H1 (cell line): ENCODE results near the gene CNDP1. TPM values are rescaled to one million over a fixed set of nuclear protein-coding genes. Genes with fewer than 3 reads are reported as not detected.

Source experiments
- CTCF ChIA-PET: fragments of 300-600 bp; sonication (Branson Sonifier 250); formaldehyde crosslinking; loops from one replicate; lab custom pipeline; 2021; ENCODE audit not compliant: partially characterized antibody; lab: Charles Lee
- POLR2A ChIA-PET: fragments of 300-600 bp; sonication (Branson Sonifier 250); formaldehyde crosslinking; loops from one replicate; lab custom pipeline; 2021; ENCODE audit warnings: inconsistent platforms; ENCODE audit not compliant: partially characterized antibody; lab: Charles Lee
- DNase-seq, 2 experiments: peaks; one replicate each; pipeline versions ENCODE4 v3.0.0 to v3.0.0-alpha.2; 2010 to 2022; ENCODE audit warnings: low spot score in 2 of 2, low read depth in 1 of 2, mixed read lengths in 1 of 2
- FAIRE-seq: peaks from 2 replicates; lab custom pipeline; 2011; peaks lifted over from hg19 to GRCh38; lab: Jason Lieb, UNC
- H2AFZ ChIP-seq: 2 replicates; pipeline ENCODE4 v1.8.1; 2012; ENCODE audit warnings: low read length, inconsistent platforms
- H2AK5ac ChIP-seq: 2 replicates; pipeline ENCODE4 v1.6.1; 2013; ENCODE audit warnings: low read depth, low read length
- H2BK120ac ChIP-seq: replicated peaks from 2 replicates; pipeline ENCODE3; 2013; ENCODE audit warnings: low read depth, low read length, inconsistent platforms
- H2BK12ac ChIP-seq: 2 replicates; pipeline ENCODE4 v1.6.1; 2013; ENCODE audit warnings: low read depth, low read length
- H2BK15ac ChIP-seq: 2 replicates; pipeline ENCODE4 v1.6.1; 2013; ENCODE audit warnings: low read length
- H2BK20ac ChIP-seq: 2 replicates; pipeline ENCODE4 v1.6.1; 2013; ENCODE audit warnings: low read length
- H2BK5ac ChIP-seq: 2 replicates; pipeline ENCODE4 v1.6.1; 2013; ENCODE audit warnings: low read depth, low read length
- H3K14ac ChIP-seq: 2 replicates; pipeline ENCODE4 v1.6.1; 2013; ENCODE audit warnings: inconsistent platforms; ENCODE audit not compliant: insufficient read length
- H3K18ac ChIP-seq: 2 replicates; pipeline ENCODE4 v1.6.1; 2013; ENCODE audit warnings: low read length; ENCODE audit errors: extremely low read depth
- H3K23ac ChIP-seq: 2 replicates; pipeline ENCODE4 v1.6.1; 2013; ENCODE audit warnings: inconsistent platforms; ENCODE audit not compliant: insufficient read length
- H3K23me2 ChIP-seq: 2 replicates; pipeline ENCODE4 v1.6.1; 2013; ENCODE audit warnings: low read depth, low read length
- H3K27ac ChIP-seq: 2 replicates; pipeline ENCODE4 v1.6.1; 2011; ENCODE audit warnings: low read depth, low read length, inconsistent platforms
- H3K27me3 ChIP-seq, 4 experiments: replicated peaks in 1 of 4; 1 replicate in 1 of 4; 2 replicates in 3 of 4; pipeline versions ENCODE4 v1.6.1 to v1.8.1; 2011 to 2013; ENCODE audit warnings: low read length in 3 of 4, mild to moderate bottlenecking in 3 of 4, inconsistent platforms in 2 of 4, mixed read lengths in 2 of 4, moderate library complexity in 1 of 4; ENCODE audit not compliant: control insufficient read depth in 3 of 4, insufficient read depth in 3 of 4; ENCODE audit errors: extremely low read depth in 1 of 4
- H3K36me3 ChIP-seq, 4 experiments: 2 replicates each; pipeline versions ENCODE4 v1.6.1 to v1.8.1; 2011 to 2013; ENCODE audit warnings: mild to moderate bottlenecking in 4 of 4, low read length in 3 of 4, moderate library complexity in 2 of 4, control low read depth in 1 of 4, inconsistent platforms in 1 of 4; ENCODE audit not compliant: insufficient read depth in 4 of 4, control insufficient read depth in 2 of 4
- H3K4ac ChIP-seq: replicated peaks from 2 replicates; pipeline ENCODE3; 2013; ENCODE audit warnings: low read length, low read depth, mixed read lengths, inconsistent platforms; ENCODE audit not compliant: insufficient read length
- H3K4me1 ChIP-seq, 4 experiments: replicated peaks in 1 of 4; 1 replicate in 1 of 4; 2 replicates in 3 of 4; pipeline versions ENCODE4 v1.6.1 to v1.8.1; 2011 to 2013; ENCODE audit warnings: low read length in 3 of 4, inconsistent platforms in 2 of 4, mixed read lengths in 1 of 4; ENCODE audit not compliant: insufficient read depth in 4 of 4, control insufficient read depth in 3 of 4
- H3K4me2 ChIP-seq, 2 experiments: 2 replicates each; pipeline versions ENCODE4 v1.6.1 to v1.8.1; 2011 to 2013; ENCODE audit warnings: low read depth in 2 of 2, low read length in 2 of 2, control low read depth in 1 of 2, inconsistent platforms in 1 of 2, mild to moderate bottlenecking in 1 of 2; ENCODE audit not compliant: insufficient read depth in 1 of 2
- H3K4me3 ChIP-seq, 4 experiments: fragments of 200-600, 300-600 bp in 1 of 4; sonication (generic), shearing (Covaris generic), sonication (Bioruptor Twin) in 1 of 4; 2 replicates each; pipeline versions ENCODE4 v1.5.1 to v1.8.1; 2011 to 2016; ENCODE audit warnings: low read length in 4 of 4, low read depth in 3 of 4, control low read depth in 2 of 4, inconsistent platforms in 2 of 4, mild to moderate bottlenecking in 2 of 4, mixed read lengths in 1 of 4, moderate library complexity in 1 of 4; ENCODE audit not compliant: insufficient read depth in 2 of 4; ENCODE audit errors: extremely low read depth in 1 of 4
- H3K56ac ChIP-seq: replicated peaks from 2 replicates; pipeline ENCODE3; 2013; ENCODE audit warnings: low read depth, mild to moderate bottlenecking, mixed read lengths, low read length, inconsistent platforms; ENCODE audit not compliant: insufficient read length
- H3K79me1 ChIP-seq: 2 replicates; pipeline ENCODE4 v1.6.1; 2013; ENCODE audit warnings: low read depth, low read length, control low read depth
- H3K79me2 ChIP-seq, 2 experiments: 2 replicates each; pipeline versions ENCODE4 v1.6.1 to v1.8.1; 2012 to 2013; ENCODE audit warnings: low read length in 2 of 2, mild to moderate bottlenecking in 2 of 2, inconsistent platforms in 1 of 2; ENCODE audit not compliant: insufficient read depth in 2 of 2, control insufficient read depth in 1 of 2
- H3K9ac ChIP-seq, 4 experiments: replicated peaks in 1 of 4; 1 replicate in 1 of 4; 2 replicates in 3 of 4; pipeline versions ENCODE4 v1.6.1 to v1.8.1; 2011 to 2013; ENCODE audit warnings: low read depth in 3 of 4, low read length in 3 of 4, control low read depth in 2 of 4, mild to moderate bottlenecking in 2 of 4, moderate library complexity in 2 of 4, inconsistent platforms in 1 of 4; ENCODE audit errors: extremely low read depth in 1 of 4
- H3K9me3 ChIP-seq, 2 experiments: 2 replicates each; pipeline versions ENCODE4 v1.6.1 to v1.8.1; 2012 to 2013; ENCODE audit warnings: mild to moderate bottlenecking in 2 of 2, moderate library complexity in 2 of 2, control low read depth in 1 of 2, inconsistent platforms in 1 of 2, low read depth in 1 of 2, low read length in 1 of 2, mixed read lengths in 1 of 2; ENCODE audit not compliant: insufficient read depth in 2 of 2
- H4K20me1 ChIP-seq, 2 experiments: replicated peaks in 1 of 2; 2 replicates each; pipeline versions ENCODE3 to v1.8.1; 2011 to 2013; ENCODE audit warnings: inconsistent platforms in 2 of 2, low read length in 2 of 2, mild to moderate bottlenecking in 1 of 2; ENCODE audit not compliant: insufficient read depth in 2 of 2, control insufficient read depth in 1 of 2
- H4K5ac ChIP-seq: 2 replicates; pipeline ENCODE4 v1.6.1; 2013; ENCODE audit warnings: low read length, low read depth, mixed read lengths, inconsistent platforms; ENCODE audit not compliant: insufficient read length
- H4K8ac ChIP-seq: 2 replicates; pipeline ENCODE4 v1.8.0; 2013; ENCODE audit warnings: mild to moderate bottlenecking, moderate library complexity, low read length, inconsistent platforms; ENCODE audit not compliant: insufficient read depth; ENCODE audit errors: extremely low read depth
- H4K91ac ChIP-seq: replicated peaks from 2 replicates; pipeline ENCODE3; 2013; ENCODE audit warnings: low read length, mixed read lengths, inconsistent platforms; ENCODE audit not compliant: insufficient read length
- BACH1 ChIP-seq: IDR thresholded peaks from 2 replicates; pipeline ENCODE4 v1.6.1; 2012; ENCODE audit warnings: low read length, improper control_type of control experiment
- CEBPB ChIP-seq: IDR thresholded peaks from 2 replicates; pipeline ENCODE4 v1.6.1; 2012; ENCODE audit warnings: low read depth, low read length
- CTCF ChIP-seq, 3 experiments: IDR thresholded peaks; 1 replicate in 2 of 3; 2 replicates in 1 of 3; pipeline versions ENCODE4 v1.5.1 to v1.6.1; 2011; ENCODE audit warnings: low read length in 3 of 3, mild to moderate bottlenecking in 3 of 3, inconsistent platforms in 2 of 3, low read depth in 1 of 3, moderate library complexity in 1 of 3; ENCODE audit not compliant: insufficient read depth in 1 of 3; ENCODE audit errors: control extremely low read depth in 1 of 3
- JUND ChIP-seq: IDR thresholded peaks from 2 replicates; pipeline ENCODE4 v1.6.1; 2011; ENCODE audit warnings: mild to moderate bottlenecking, improper control_type of control experiment, low read length
- MAFK ChIP-seq: IDR thresholded peaks from 2 replicates; pipeline ENCODE4 v1.6.1; 2012; ENCODE audit warnings: low read depth, mild to moderate bottlenecking, improper control_type of control experiment, low read length
- POLR2AphosphoS5 ChIP-seq: IDR thresholded peaks from 2 replicates; pipeline ENCODE4 v1.6.1; 2011; ENCODE audit warnings: low read depth, low read length
- RFX5 ChIP-seq: IDR thresholded peaks from 2 replicates; pipeline ENCODE4 v1.6.1; 2011; ENCODE audit warnings: low read depth, low read length, improper control_type of control experiment, borderline replicate concordance
- SAP30 ChIP-seq: fragments of 300-600 bp; sonication (generic); IDR thresholded peaks from 2 replicates; pipeline ENCODE4 v1.7.1; 2012; ENCODE audit warnings: low read length, moderate library complexity, mild to moderate bottlenecking, inconsistent platforms; ENCODE audit not compliant: insufficient read depth, insufficient replicate concordance
- SIN3A ChIP-seq, 2 experiments: IDR thresholded peaks in 1 of 2; conservative IDR thresholded peaks in 1 of 2; 2 replicates each; pipeline ENCODE4 v1.6.1; 2011 to 2012; ENCODE audit warnings: low read length in 2 of 2, improper control_type of control experiment in 1 of 2, low read depth in 1 of 2, mild to moderate bottlenecking in 1 of 2
- TEAD4 ChIP-seq: IDR thresholded peaks from 2 replicates; pipeline ENCODE4 v1.6.1; 2012; ENCODE audit warnings: low read depth, low read length, inconsistent platforms, mixed read lengths
- WGBS, 2 experiments: shearing (Covaris generic) in 1 of 2; methylation state at CpG; one replicate each; pipeline versions ENCODE4 v1.1.6 to v1.1.7; 2013 to 2015; ENCODE audit warnings: low lambda C conversion rate in 2 of 2, mixed read lengths in 2 of 2, inconsistent platforms in 1 of 2, low coverage in 1 of 2, missing lambda C conversion rate in 1 of 2; ENCODE audit not compliant: insufficient replicate concordance in 2 of 2, insufficient coverage in 1 of 2, insufficient read length in 1 of 2; ENCODE audit errors: extremely low coverage in 1 of 2, missing lambda C conversion rate in 1 of 2; 5-methylcytosine and 5-hydroxymethylcytosine counted together
- polyA plus RNA-seq, 7 experiments: library from polyadenylated mRNA; depleted of rRNA in 3 of 7; stranded (reverse) in 5 of 7; unstranded in 2 of 7; fragments of >200 nt in 5 of 7; fragments of 200-250 nt in 2 of 7; gene quantifications; 1 replicate in 5 of 7; 2 replicates in 1 of 7; 4 replicates in 1 of 7; pipeline versions ENCODE4 v1.2.1 to v1.2.3, GENCODE V29; 2011 to 2013; ENCODE audit warnings: missing spikeins in 2 of 7, mixed read lengths in 2 of 7
- total RNA-seq: library from RNA; stranded (reverse); fragmentation: NEBNext Ultra II Directional; extraction: Animal tissue kit (Norgen Biotek cat#: 25700); gene quantifications from 2 replicates; pipeline ENCODE4 v1.2.1, GENCODE V29; 2021
- TF ChIP-seq, protein P1 (sequence below): IDR thresholded peaks from 2 replicates; pipeline ENCODE4 v1.6.1; 2011; ENCODE audit warnings: low read length, improper control_type of control experiment

The CNDP1 gene
- total and polyA plus RNA-seq, 2 of the 8 experiments (the other 6 are each of a cell fraction or from before 2014, with no cell fraction given) = 0.09 TPM; not detected in 1

- H3K79me2 ChIP-seq = no peaks in the 10 kb centered on the region
- no peak overlapping the region for H2BK15ac ChIP-seq
- H3K4me1 ChIP-seq = no peaks in the 10 kb centered on the region
- H2BK120ac ChIP-seq = no peak overlapping the region
- H4K8ac ChIP-seq = no peak overlapping the region
- DNase-seq (no peak), FAIRE-seq (no peak)
- 74% methylated on average over 7 of the region's 7 CpGs; no CpG with 5 or more reads in 1 of the 2 experiments for WGBS, 2 experiments
- H3K36me3 ChIP-seq = no peaks in the 10 kb centered on the region
- no peak overlapping the region for H2BK12ac ChIP-seq
- no peak overlapping the region for H4K91ac ChIP-seq
- H3K23ac ChIP-seq = no peak overlapping the region
- H3K23me2 ChIP-seq = peaks cover under 1% of the 10 kb centered on the region; the same call in 1 of the 2 replicates
- H3K27ac ChIP-seq = no peak overlapping the region
- peaks cover 10 to 19% of the 10 kb centered on the region in 2 experiments for H3K9me3 ChIP-seq
- no peak overlapping the region for H2BK20ac ChIP-seq
- no peak overlapping the region for H2AFZ ChIP-seq
- no peak overlapping the region for H3K18ac ChIP-seq
- no peaks in the 10 kb centered on the region for H4K20me1 ChIP-seq
- H4K5ac ChIP-seq = no peak overlapping the region
- ChIA-PET CTCF (interaction anchor here (1.4 to 2.8 kb wide), 6 partner anchors 10 to 75 kb away, joined by 3 to 9 read pairs (median 4); partner anchors contain the start of gene CNDP1), POLR2A (no interaction called here)
- H3K9ac ChIP-seq = no peak overlapping the region
- H3K4ac ChIP-seq = no peak overlapping the region
- H3K56ac ChIP-seq = no peak overlapping the region
- no peak overlapping the region for H3K4me2 ChIP-seq
- no peak overlapping the region for H3K14ac ChIP-seq
- H2BK5ac ChIP-seq = no peak overlapping the region
- H2AK5ac ChIP-seq = no peak overlapping the region
- no peaks in the 10 kb centered on the region for H3K27me3 ChIP-seq
- H3K4me3 ChIP-seq = no peak overlapping the region
- H3K79me1 ChIP-seq = no peaks in the 10 kb centered on the region
- TF ChIP-seq JUND (no peak), BACH1 (no peak), RFX5 (no peak), SAP30 (no peak), TEAD4 (no peak), MAFK (no peak), CTCF (IDR thresholded peaks at IDR 0.05; ENCODE audit: control extremely low read depth in 1 of 3, insufficient read depth in 1 of 3, low read depth in 1 of 3, low read length in 3 of 3) (peak in 2 of 3 experiments; percentile 34 to 50; a peak in 2 of 4 replicates), POLR2AphosphoS5 (no peak), CEBPB (no peak), SIN3A (conservative IDR thresholded peaks at IDR 0.05 in 1 of 2, IDR thresholded peaks at IDR 0.05 in 1 of 2; ENCODE audit: low read depth in 1 of 2, low read length in 2 of 2) (no peak)
- TF ChIP-seq, protein P1, sequence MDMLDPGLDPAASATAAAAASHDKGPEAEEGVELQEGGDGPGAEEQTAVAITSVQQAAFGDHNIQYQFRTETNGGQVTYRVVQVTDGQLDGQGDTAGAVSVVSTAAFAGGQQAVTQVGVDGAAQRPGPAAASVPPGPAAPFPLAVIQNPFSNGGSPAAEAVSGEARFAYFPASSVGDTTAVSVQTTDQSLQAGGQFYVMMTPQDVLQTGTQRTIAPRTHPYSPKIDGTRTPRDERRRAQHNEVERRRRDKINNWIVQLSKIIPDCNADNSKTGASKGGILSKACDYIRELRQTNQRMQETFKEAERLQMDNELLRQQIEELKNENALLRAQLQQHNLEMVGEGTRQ = no peak
Observed at GRCh38 chr18:74567822-74568221, 33.5 kb downstream of the CNDP1 start.
